NCI-H524 (cell line): Measurements from ENCODE around the gene MT1M.

ENCODE experiments used
- DNase-seq, 2 experiments: peaks; one replicate each; lab custom pipeline; 2025; lab: John Stamatoyannopoulos, UW

MT1M gene

GRCh38 chr16:56628486-56629350, 3.7 kb upstream of the MT1M start:
- no peak for DNase-seq

GRCh38 chr16:56629531-56629930, 2.9 kb upstream of the MT1M start:
- DNase-seq = no peak

DNA sequence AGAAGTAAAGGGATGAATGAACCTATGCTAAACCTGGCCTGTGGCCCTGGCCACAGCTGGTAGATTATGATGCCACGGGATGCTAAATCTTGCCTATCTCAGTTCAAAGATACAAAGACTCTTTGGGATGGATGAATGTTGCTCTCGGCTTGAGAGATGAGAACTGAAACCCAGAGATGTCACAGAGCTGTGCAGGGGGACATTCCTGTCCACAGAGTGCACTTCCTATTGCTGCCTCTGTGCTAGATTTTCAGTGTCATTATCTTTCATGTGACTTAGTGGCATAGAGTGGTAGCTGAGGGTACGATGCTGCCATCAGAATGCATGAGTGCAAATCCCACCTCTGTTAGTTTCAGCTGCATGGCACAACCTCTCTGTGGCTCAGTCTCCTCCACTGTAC, 2.3 kb upstream of the MT1M start:
- DNase-seq = no peak

DNA sequence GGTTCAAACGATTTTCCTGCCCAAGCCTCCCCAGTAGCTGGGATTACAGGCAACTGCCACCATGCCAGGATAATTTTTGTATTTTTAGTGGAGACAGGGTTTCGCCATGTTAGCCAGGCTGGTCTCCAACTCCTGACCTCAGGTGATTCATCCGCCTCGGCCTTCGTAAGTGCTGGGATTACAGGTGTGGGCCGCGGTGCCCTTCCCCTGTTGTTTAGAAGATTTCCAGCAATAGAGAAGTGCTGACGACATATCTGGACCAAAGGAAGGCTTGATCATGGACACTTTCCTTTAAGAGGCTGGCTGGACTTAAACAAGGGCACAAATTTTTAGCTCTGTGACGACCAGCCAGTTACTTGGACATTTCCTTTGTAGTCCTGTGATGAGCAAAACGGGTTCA, 1.3 kb upstream of the MT1M start:
- no peak for DNase-seq

GRCh38 chr16:56631832-56632155, 665 bp upstream of the MT1M start:
- DNase-seq = no peak

DNA sequence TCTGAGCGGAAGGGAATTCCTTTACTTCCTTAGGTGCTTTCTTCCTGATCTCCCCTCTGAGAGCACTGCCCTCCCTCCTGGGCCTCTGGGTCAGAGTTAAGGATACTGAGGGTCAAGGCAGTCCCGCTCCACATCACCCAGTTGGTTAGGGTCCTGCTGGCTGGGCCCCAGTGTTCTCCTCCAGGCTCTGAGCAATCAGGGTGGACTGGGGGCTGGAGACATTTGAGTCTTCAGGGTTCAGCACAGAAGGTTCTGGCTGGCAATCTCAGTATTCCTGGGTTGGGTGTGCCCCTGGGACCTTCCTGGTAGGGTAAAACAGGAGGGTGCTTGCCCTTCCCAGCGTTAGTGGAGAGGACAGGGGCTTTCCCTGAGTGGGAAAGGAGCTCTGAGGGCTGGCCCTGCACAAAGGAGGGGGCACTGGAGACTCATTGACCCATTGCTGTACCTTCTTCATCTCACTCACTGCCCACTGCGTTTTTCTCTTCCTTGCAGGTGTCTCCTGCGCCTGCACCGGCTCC, 448 bp downstream of the MT1M start:
- no peak for DNase-seq

DNA sequence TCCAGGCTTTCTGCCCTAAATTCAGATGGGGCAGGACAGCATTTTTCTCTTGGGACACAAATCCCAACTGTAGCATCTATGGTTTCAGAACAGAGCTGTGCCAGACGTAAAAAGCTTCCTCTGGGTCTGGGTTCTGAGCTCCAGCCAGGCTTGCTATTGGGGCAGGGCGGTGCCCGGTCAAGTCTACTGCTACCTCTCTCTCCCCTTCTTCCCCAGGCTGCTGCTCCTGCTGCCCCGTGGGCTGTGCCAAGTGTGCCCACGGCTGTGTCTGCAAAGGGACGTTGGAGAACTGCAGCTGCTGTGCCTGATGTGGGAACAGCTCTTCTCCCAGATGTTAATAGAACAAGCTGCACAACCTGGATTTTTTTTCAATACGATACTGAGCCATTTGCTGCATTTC, 1.1 kb downstream of the MT1M start:
- DNase-seq = no peak

GRCh38 chr16:56634715-56635440, 2.4 kb downstream of the MT1M start:
- no peak for DNase-seq

- DNase-seq = no peak
These were observed 3.0 kb downstream of the MT1M start for GRCh38 chr16:56635441-56635967.

GRCh38 chr16:56636616-56637413, 4.4 kb downstream of the MT1M start:
- no peak for DNase-seq

- peak in 1 of 2 experiments; percentile 9 for DNase-seq
These were observed 5.6 kb downstream of the MT1M start, which contains the start of gene MT1A for GRCh38 chr16:56637814-56638750. MT1A (plus strand) TSS chr16:56638666; CDS start chr16:56638739, 73 bp downstream.

- no peak for DNase-seq
These were observed 6.6 kb downstream of the MT1M start for GRCh38 chr16:56639045-56639444.

- no peak for DNase-seq
These were observed 7.6 kb downstream of the MT1M start for GRCh38 chr16:56640076-56640475.

GRCh38 chr16:56641166-56641565, 8.7 kb downstream of the MT1M start:
- no peak for DNase-seq

GRCh38 chr16:56643080-56643778, 10.8 kb downstream of the MT1M start:
- peak; percentile 31 to 52 for DNase-seq

DNA sequence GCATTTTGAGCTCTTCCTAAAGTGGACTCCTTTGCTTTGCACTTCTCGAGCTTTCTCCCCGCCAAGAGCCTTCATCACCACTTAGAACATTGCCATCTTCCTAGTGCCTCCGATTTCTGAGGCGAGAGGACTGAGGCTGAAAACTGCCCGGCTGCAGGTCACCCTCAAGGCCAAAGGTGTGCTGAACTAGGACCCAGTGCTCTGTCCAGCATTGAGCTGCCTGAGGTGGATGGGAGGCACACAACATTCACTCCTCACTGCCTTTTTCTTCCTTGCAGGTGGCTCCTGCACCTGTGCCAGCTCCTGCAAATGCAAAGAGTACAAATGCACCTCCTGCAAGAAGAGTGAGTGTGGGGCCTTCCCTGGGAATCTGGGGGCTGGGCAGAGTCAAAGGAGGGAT, 11.4 kb downstream of the MT1M start:
- no peak for DNase-seq

DNA sequence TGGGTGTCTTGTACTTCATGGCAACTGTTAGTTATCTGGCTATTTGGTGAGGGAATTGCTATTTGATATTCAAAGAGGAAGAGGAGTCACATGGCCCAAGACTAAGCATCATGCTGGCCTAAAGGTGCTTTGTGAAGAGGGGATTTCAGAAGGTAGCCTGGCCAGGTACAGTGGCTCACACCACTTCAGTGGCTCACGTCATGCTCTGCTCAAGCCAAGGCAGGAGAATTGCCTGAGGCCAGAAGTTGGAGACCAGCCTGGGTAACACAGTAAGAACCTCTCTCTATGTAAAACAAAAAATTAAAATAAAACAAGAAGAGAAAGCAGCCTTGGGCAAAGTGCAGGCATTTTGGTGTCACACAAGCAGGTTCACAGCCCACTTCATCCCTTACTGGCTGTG, 12.9 kb downstream of the MT1M start:
- DNase-seq = no peak

GRCh38 chr16:56645838-56646237, 13.4 kb downstream of the MT1M start:
- DNase-seq = no peak

GRCh38 chr16:56647641-56648431, 15.4 kb downstream of the MT1M start:
- DNase-seq = no peak
